Measurements from ENCODE around the gene CD163L1.

The CD163L1 gene

GRCh38 chr12:7444076-7444475 lies at the start of gene CD163L1:
Gene CD163L1 (minus strand): TSS chr12:7444153. CDS start chr12:7444127, 26 bp downstream.
- TF ChIP-seq CTCF (IDR thresholded peaks at IDR 0.05) = no peak

- TF ChIP-seq CTCF (IDR thresholded peaks at IDR 0.05) = no peak
Measured at GRCh38 chr12:7493006-7493405, 49.1 kb upstream of the CD163L1 start.

DNA sequence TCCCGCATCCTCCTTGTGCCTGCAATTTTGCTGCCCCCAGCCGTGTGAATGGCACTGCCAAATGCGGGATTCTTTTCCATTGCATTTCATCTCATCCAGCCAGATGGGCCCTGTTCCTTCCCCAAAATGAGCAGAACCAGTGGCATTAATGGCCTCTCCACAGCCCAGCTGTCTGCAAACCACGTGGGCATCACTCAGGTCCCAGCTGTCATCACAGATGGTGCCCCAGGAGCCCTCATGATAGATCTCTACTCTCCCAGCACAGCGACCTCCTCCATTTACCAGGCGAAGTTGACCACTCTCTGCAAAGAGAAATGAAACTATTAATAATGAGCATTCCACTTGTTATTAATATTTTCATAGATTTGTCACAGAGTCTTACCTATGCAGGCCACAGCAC lies 42.6 kb upstream of the CD163L1 start:
- TF ChIP-seq CTCF (IDR thresholded peaks at IDR 0.05) = no peak

GRCh38 chr12:7485095-7485494 lies 41.1 kb upstream of the CD163L1 start:
- TF ChIP-seq CTCF (IDR thresholded peaks at IDR 0.05) = no peak

DNA sequence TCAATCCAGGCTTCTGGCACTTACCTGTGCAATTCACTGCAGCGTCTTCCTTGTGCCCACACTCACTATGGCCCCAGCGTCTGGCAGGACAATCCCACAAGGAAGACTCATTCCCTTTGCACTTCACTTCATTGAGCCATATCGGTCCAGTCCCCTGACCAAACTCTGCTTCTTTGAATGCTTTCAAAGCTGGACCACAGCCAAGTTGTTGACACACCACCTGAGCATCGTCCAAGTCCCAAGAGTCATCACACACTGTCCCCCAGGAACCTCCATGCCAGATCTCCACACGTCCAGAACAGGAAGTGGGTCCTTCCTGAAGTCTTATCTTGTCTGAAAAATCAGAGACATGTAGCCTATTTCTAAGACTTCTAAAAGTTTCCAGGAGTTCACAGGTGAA lies 39.4 kb upstream of the CD163L1 start:
- TF ChIP-seq CTCF (IDR thresholded peaks at IDR 0.05) = no peak

DNA sequence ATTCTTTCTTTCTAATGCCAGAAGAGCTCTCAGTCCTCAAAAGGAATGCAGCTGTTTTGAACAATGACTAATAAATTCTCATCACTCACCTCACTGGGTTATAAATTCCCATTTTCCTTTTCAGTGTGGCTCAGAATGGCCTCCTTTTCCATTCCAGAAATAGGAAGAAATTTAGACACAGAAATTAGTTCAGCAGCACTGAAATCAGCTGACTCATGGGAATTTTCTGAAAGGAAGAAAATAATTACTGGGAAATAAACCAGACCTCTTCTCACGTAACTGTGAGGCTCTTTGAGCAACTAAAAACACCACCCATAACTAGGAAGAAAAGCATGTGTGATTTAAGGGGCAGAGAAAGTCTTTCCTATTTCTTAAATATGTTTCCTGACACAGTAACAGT lies 35.8 kb upstream of the CD163L1 start:
- no peak for TF ChIP-seq CTCF (IDR thresholded peaks at IDR 0.05)

- TF ChIP-seq CTCF (IDR thresholded peaks at IDR 0.05) = no peak
Measured at GRCh38 chr12:7472060-7472459, 28.1 kb upstream of the CD163L1 start.
